Esophagus muscularis mucosa (tissue), 3 donors: ENCODE measurements around the gene CTPS2.

ENCODE experiments used
- CTCF ChIP-seq, 3 experiments: fragments of 200-600 bp in 2 of 3; fragments of 450-650 bp in 1 of 3; sonication (generic) in 2 of 3; IDR thresholded peaks; one replicate each; pipeline ENCODE4 v1.5.1; 2017 to 2019; ENCODE audit warnings: antibody characterized with exemption in 3 of 3, mild to moderate bottlenecking in 2 of 3, moderate library complexity in 1 of 3
- POLR2AphosphoS5 ChIP-seq, 2 donors: sonication (generic); formaldehyde crosslinking; IDR thresholded peaks; one replicate each; pipeline ENCODE4 v1.6.1; 2017; ENCODE audit warnings: antibody characterized with exemption in 2 of 2

- TF ChIP-seq POLR2AphosphoS5 (IDR thresholded peaks at IDR 0.05) (no peak), CTCF (IDR thresholded peaks at IDR 0.05) (no peak)
Observed at GRCh38 chrX:16722481-16722880, 10.0 kb upstream of the CTPS2 start.
